NCI-H146 treated with DMSO at 0.1 percent for 48 hours (cell line): ENCODE results near the gene BTBD2.
A peak's percentile ranks its signal among the peaks of the same experiment; 100 is the strongest.

Experiments
- DNase-seq: peaks from one replicate; lab custom pipeline; 2025; ENCODE audit not compliant: unreplicated experiment; lab: John Stamatoyannopoulos, UW

Gene BTBD2

DNA sequence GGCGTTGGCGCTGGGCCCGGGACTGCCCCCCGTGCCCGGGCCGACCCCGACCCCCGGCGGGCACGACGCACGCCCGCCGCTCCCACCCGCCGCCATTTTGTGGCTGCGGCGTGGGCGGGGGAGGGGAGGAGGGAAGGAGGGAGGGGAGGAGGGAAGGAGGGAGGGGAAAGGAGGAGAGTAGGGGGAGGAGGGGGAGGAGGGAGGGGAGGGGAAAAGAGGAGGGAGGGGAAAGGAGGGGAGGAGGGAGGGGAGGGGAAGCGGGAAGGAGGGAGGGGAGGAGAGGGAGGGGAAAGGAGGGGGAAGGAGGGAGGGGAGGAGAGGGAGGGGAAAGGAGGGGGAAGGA, at the start of gene BTBD2:
TSS of gene BTBD2 (minus strand) at position 107 of the 343 bp plus-strand sequence. CDS start at position 96, 11 bp downstream.
- DNase-seq, result no peak

- DNase-seq, result no peak
Measured at GRCh38 chr19:2064788-2065524, 49.4 kb upstream of the BTBD2 start.

GRCh38 chr19:2064395-2064787, 48.9 kb upstream of the BTBD2 start:
- DNase-seq, result no peak

- no peak for DNase-seq
Measured at GRCh38 chr19:2063824-2064223, 48.3 kb upstream of the BTBD2 start.

- no peak for DNase-seq
Measured at GRCh38 chr19:2062770-2063169, 47.3 kb upstream of the BTBD2 start.

DNA sequence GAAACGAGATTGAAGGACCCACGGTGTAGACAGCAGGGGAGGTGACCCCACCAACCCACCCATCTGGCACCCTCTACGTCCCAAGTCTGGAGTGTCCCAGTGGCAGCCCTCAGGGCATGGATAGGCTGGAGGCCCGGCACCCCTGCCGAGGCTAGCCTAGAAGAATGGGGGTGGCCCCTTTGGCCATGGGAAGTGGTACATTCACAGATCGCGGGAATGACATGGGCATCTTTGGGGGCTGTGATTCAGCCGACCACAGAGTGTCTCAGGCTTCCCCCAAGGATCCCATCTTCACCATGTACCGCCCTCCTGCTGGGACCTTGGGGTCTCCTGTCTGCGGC, 46.8 kb upstream of the BTBD2 start:
- no peak for DNase-seq

- DNase-seq, result peak; percentile 89
Measured at GRCh38 chr19:2061495-2062388, 46.2 kb upstream of the BTBD2 start.

DNA sequence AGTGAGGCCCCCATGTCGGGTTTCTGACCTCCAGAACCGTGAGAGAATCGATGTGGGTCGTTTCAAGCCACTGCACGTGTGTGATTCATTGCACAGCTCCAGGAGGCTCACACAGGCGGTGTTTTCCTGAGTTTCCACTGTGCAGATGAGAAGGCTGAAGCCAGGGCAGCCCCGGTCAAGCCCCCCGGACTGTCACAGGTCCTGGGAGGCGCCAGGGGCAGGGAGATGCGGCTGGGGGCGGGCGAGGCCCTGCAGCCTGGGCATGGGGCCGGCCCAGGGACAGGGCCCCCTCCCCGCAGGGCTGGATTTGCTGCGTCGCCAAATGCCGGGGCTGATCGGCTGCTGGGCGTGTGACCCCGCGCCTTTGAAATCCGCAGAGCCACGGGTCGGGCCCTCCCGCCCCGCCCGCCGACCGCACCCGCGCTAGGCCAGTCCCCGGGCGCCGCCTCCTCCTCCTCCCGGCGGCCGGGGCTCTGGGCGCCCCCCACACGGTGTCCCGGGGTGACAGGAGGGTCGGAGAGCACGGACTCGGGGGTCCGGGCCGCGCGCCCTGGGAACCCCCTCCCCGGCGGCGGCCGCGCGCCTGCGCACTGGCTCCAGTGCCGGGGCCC, 45.5 kb upstream of the BTBD2 start:
- peak; percentile 26 for DNase-seq

DNA sequence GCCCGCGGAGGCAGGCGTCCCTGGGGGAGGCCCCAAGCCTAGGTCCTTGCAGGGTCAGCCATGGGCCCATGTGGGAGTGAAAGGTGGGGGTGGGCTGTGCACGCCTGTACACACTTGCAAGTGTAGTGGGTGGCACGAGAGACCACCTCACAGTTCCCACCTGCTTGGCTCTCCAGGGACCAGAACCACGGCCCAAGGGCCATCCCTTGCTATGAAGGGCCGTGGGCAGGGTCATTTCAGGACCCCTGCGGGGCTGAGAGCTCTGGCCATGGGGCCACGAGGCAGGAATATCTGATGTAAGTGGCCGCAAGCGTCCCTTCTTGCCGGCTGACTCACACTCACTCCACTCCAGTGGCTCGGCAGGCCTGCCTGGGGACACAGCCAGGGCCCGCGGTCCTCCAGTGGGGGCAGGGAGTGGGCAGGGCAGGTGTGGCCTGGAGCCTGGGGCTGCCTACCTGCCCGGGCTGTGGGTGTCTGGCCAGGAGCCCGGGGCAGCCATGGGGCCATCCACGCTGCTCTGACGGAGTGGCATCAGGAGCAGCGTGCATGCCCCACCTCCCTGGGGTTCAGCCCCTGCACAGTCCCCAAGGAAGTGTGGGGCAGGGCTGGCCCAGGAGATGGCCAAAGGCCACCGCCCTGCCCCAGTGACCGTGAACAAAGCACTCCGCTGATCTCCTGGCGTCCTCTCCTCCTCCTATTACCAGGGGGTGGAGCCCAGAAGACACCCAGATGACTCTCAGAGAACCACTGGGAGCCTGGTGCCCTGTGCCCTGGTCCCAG, 44.1 kb upstream of the BTBD2 start:
- DNase-seq, result peak; percentile 36

GRCh38 chr19:2058570-2059421, 43.3 kb upstream of the BTBD2 start:
- DNase-seq, result no peak

DNA sequence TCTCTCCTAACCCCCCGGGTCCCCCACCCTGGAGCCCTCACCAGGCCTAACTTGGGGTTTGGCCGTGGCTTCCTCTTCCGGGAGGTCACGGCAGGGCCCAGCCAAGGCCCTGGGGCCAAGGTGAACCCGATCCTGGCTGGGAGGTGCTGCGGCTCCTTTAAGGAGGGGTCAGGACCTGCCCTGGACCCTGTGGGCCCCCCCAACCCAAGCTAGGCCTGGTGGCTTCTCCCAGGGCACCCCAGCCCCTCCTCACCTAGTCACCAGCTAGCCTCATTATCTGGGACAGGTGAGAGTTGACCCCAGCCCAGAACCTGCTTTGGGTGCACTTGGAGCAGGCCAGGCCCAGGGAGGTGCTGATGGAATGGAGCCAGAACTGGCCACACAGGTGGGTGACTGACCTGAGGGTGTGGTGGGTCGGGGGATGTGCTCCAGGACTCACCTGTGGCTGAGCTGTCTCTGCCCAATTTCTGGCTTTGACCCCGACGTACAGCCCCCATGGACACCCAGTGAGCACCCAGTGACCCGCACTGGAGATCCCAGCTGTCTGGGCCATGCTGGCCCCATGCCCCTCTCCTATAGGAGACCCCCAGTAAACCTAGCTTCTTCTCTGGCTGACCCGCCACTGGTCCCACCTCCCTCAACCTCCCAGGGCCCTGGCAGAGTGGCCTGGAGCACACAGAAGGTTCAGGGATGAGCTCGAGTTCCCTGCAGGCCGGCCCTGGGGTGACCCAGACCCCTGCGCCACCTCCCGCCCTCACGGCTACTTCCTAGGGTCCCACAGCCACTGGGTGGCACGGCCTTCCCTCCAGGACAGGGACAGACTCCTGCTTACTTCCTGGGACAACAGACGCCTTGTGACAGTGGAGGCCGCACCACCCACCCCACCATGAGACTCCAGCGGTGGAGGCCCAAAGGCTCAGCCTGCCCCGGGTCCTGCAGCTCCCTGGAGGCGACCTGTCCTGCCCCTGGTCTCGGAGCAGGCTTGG, 42.3 kb upstream of the BTBD2 start:
- no peak for DNase-seq

DNA sequence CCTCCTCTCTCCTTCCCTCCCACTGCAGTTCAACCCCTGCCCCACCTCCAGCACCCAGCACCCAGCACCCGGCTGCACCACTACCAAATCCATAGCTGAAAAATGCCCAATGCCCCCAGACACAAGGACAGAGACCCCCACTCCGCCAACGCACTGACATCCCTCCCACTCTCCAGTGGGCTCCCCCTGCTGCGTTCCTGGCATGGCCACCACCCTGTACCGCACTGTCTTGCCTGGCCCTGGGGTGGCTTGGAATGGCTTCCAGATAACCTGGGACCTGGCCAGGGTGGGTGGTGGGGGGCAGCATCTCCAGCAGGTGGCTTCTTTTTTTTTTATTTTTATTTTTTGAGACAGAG, 41.3 kb upstream of the BTBD2 start:
- no peak for DNase-seq

DNA sequence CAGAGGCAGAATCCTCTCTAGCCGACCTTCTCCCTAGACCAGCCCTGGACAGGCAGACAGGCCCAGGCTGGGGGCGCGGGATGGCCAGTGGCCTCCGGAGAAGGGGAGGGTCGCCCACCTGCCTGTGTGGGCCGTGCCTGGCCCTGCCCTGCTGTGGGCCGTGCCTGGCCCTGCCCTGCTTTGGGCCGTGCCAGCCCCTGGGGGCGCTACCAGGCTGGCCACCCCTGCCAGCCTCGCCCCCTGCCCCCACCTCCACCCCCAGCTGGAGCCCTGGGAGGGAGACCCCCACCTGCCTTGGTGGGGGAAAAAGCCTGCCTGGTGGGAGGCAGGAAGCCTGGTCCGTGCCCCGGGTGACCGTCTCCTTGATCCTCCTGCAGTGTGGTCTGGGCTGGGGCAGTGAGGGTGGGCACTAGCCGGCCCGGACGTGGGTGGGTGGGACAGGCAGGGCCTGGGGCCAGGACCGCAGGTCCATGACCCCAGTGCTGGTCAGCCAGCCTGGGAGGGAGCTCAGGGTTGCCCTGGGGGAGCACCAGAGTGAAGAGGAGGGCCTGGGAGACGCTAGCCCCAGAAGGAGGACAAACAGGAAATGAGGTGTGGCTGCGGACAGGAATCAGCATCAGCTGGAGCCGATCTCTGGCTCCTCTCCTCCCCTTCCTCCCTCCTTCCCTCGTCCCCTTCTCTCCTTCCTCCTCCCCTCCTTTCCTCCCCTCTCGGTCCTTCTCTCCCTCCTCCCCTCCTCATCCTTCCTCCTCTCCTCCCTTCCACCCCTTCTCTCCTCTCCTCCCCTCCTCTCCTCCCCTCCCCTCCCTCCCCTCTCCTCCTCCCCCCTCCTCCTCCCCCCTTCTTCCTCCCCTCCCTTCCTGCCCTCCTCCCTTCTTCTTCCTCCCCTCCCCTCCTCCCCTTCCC, 40.7 kb upstream of the BTBD2 start:
- DNase-seq, result no peak

DNA sequence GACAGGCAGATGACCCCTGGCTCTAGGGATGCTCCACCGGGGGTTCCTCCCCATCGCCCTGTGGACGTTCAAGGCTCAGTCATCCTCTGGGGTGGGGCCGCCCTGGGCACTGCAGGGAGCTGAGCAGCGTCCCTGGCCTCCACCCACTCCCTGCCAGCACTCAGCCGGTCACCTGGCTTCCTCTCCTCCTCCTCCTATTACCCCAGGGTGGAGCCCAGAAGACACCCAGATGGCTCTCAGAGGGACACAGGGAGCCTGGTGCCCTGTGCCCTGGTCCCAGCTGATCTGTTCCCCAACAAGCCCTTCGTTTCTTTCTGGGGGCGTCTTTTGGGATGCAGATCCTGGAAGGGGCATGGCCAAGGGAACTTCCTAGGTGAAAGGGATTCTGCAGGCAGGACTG, 39.2 kb upstream of the BTBD2 start:
- no peak for DNase-seq

GRCh38 chr19:2053601-2054389, 38.3 kb upstream of the BTBD2 start:
- no peak for DNase-seq

DNA sequence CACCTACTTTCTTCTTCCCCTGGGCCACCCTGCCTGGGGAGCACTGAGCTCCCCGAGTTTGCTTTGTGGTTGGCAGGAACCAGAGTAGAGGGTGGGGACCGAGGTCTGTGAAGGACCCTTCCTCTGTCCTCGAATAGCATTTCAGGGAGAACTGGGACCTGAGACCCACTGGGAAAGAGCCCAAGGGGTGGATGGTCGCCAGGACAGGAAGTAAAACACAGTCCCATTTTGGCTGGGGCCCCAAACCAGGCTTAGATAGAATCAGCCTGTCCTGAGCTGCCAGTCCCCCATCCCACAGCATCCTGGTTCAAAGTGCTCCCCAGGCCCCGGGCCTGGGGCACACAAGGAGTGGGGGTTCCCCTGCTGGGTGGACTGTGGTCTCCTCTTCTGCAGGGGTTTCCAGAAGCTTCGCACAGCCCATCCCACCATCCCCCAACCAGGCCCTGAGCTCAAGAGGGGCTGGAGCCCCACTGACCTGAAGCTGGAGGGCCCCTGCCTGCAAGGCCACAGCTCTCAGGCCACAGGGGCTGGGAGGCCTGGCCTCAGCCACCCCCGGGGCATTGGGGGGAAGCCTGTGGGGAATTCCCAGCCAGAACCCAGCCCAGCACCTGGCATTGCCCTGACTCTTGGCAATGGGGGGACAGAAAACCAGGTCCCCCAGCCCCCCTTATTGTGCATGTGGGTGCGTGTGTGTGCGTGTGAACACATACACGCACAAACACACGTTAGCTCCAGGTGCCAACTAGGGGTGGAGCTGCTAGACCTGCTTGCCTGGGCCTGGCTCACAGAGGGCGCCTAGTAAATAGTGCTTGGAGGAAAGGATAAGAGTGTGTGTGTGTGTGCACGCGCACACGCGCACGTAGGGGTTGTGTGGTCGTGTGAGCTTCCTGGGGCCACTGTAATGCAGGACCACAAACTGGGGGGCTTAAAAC, 36.5 kb upstream of the BTBD2 start:
- DNase-seq, result no peak
